SHP77 treated with DMSO at 0.1 percent for 48 hours (cell line): ENCODE measurements around the gene C17orf50.
"Not testable (repeated sequence)": the region's sequence is repeated elsewhere in the genome, so short reads cannot be mapped to it uniquely, and the experiment has no call there.

ENCODE experiments used
- DNase-seq: peaks from one replicate; lab custom pipeline; 2025; lab: John Stamatoyannopoulos, UW

Gene C17orf50

GRCh38 chr17:35734396-35734795 is 26.3 kb upstream of the C17orf50 start:
- DNase-seq, result no peak

- DNase-seq, result no peak
Measured at GRCh38 chr17:35735036-35735805, 25.5 kb upstream of the C17orf50 start.

- DNase-seq, result no peak
Measured at GRCh38 chr17:35736236-35736635, 24.5 kb upstream of the C17orf50 start.

GRCh38 chr17:35738519-35739133 is 22.1 kb upstream of the C17orf50 start:
- DNase-seq, result no peak

- no peak for DNase-seq
Measured at GRCh38 chr17:35740216-35740615, 20.5 kb upstream of the C17orf50 start.

- no peak for DNase-seq
Measured at GRCh38 chr17:35740997-35741931, 19.4 kb upstream of the C17orf50 start.

GRCh38 chr17:35742496-35742895 is 18.2 kb upstream of the C17orf50 start:
- no peak for DNase-seq

- DNase-seq, result no peak
Measured at GRCh38 chr17:35742896-35743477, 17.7 kb upstream of the C17orf50 start.

GRCh38 chr17:35743626-35744328 is 16.9 kb upstream of the C17orf50 start:
- DNase-seq, result no peak

GRCh38 chr17:35744830-35745229 is 15.9 kb upstream of the C17orf50 start:
- DNase-seq, result no peak

- DNase-seq, result no peak
Measured at GRCh38 chr17:35745246-35745645, 15.4 kb upstream of the C17orf50 start.

- no peak for DNase-seq
Measured at GRCh38 chr17:35745749-35746320, 14.9 kb upstream of the C17orf50 start.

GRCh38 chr17:35747540-35748017 is 13.1 kb upstream of the C17orf50 start:
- DNase-seq, result peak; percentile 18

- no peak for DNase-seq
Measured at GRCh38 chr17:35748341-35748841, 12.3 kb upstream of the C17orf50 start.

- DNase-seq, result no peak
Measured at GRCh38 chr17:35748979-35749378, 11.7 kb upstream of the C17orf50 start.

GRCh38 chr17:35749560-35750412 is 10.9 kb upstream of the C17orf50 start:
- no peak for DNase-seq

- no peak for DNase-seq
Measured at GRCh38 chr17:35750526-35751395, 9.9 kb upstream of the C17orf50 start.

- not testable (repeated sequence) for DNase-seq
Measured at GRCh38 chr17:35751541-35751940, 9.1 kb upstream of the C17orf50 start.

GRCh38 chr17:35752471-35752870 is 8.2 kb upstream of the C17orf50 start:
- peak; percentile 27 for DNase-seq
